CD14-positive monocyte (primary cell): ENCODE measurements around the gene TRIM42. TPM values are rescaled to one million over a fixed set of nuclear protein-coding genes. Genes with fewer than 3 reads are reported as not detected.

Source experiments
- DNase-seq, 3 donors: peaks; one replicate each; pipeline ENCODE4 v3.0.0-alpha.2; 2011 to 2022
- H2AFZ ChIP-seq: 2 replicates; pipeline ENCODE4 v1.6.0; 2012; ENCODE audit warnings: mild to moderate bottlenecking, low read depth, low read length, inconsistent platforms; ENCODE audit not compliant: insufficient read depth, poor library complexity, severe bottlenecking
- H3K27ac ChIP-seq, 2 donors: 1 replicate in 1 of 2; 2 replicates in 1 of 2; pipeline ENCODE4 v1.5.1; 2012 to 2013; ENCODE audit warnings: low read length in 2 of 2, control low read depth in 1 of 2, inconsistent platforms in 1 of 2, low read depth in 1 of 2, mild to moderate bottlenecking in 1 of 2
- H3K27me3 ChIP-seq, 2 donors: one replicate each; pipeline versions ENCODE4 v1.6.0 to v1.6.1; 2011 to 2013; ENCODE audit warnings: low read length in 2 of 2; ENCODE audit not compliant: control insufficient read depth in 2 of 2, insufficient read depth in 2 of 2
- H3K36me3 ChIP-seq, 2 donors: replicated peaks in 1 of 2; 1 replicate in 1 of 2; 2 replicates in 1 of 2; pipeline versions ENCODE4 v1.5.1 to v1.6.1; 2012 to 2013; ENCODE audit warnings: low read length in 2 of 2, control low read depth in 1 of 2, inconsistent platforms in 1 of 2, mild to moderate bottlenecking in 1 of 2; ENCODE audit not compliant: insufficient read depth in 2 of 2, control insufficient read depth in 1 of 2
- H3K4me1 ChIP-seq, 2 donors: 1 replicate in 1 of 2; 2 replicates in 1 of 2; pipeline versions ENCODE4 v1.5.1 to v1.6.1; 2012 to 2013; ENCODE audit warnings: low read length in 2 of 2, control low read depth in 1 of 2, inconsistent platforms in 1 of 2, mild to moderate bottlenecking in 1 of 2, moderate library complexity in 1 of 2; ENCODE audit not compliant: insufficient read depth in 2 of 2, control insufficient read depth in 1 of 2
- H3K4me2 ChIP-seq: replicated peaks from 2 replicates; pipeline ENCODE3; 2012; ENCODE audit warnings: low read length, moderate library complexity, mild to moderate bottlenecking; ENCODE audit not compliant: poor library complexity, severe bottlenecking; ENCODE audit errors: extremely low read depth
- H3K4me3 ChIP-seq, 3 experiments: fragments of 200-600 bp in 1 of 3; sonication (generic) in 1 of 3; replicated peaks in 1 of 3; 1 replicate in 2 of 3; 2 replicates in 1 of 3; pipeline ENCODE4 v1.5.1; 2011 to 2013; ENCODE audit warnings: low read length in 3 of 3, mild to moderate bottlenecking in 3 of 3, control low read depth in 2 of 3, low read depth in 2 of 3, inconsistent platforms in 1 of 3, moderate library complexity in 1 of 3
- H3K79me2 ChIP-seq: 2 replicates; pipeline ENCODE4 v1.6.0; 2012; ENCODE audit warnings: mild to moderate bottlenecking, control low read depth, inconsistent platforms, low read length, moderate library complexity; ENCODE audit not compliant: insufficient read depth
- H3K9ac ChIP-seq: 2 replicates; pipeline ENCODE4 v1.6.0; 2017; ENCODE audit warnings: low read length, mild to moderate bottlenecking; ENCODE audit not compliant: insufficient read depth, poor library complexity, severe bottlenecking
- H3K9me3 ChIP-seq, 2 donors: replicated peaks in 1 of 2; 1 replicate in 1 of 2; 2 replicates in 1 of 2; pipeline versions ENCODE4 v1.5.1 to v1.6.1; 2012 to 2013; ENCODE audit warnings: low read length in 2 of 2, control low read depth in 1 of 2; ENCODE audit not compliant: control insufficient read depth in 1 of 2, insufficient read depth in 1 of 2
- H4K20me1 ChIP-seq: 2 replicates; pipeline ENCODE4 v1.6.0; 2012; ENCODE audit warnings: mild to moderate bottlenecking, low read length, control low read depth, moderate library complexity; ENCODE audit not compliant: insufficient read depth
- H3K27ac Mint-ChIP-seq, 7 donors: one replicate each; pipeline ENCODE4 v1.8.0; 2020; ENCODE audit warnings: mild to moderate bottlenecking in 7 of 7, mixed read lengths in 7 of 7, moderate library complexity in 6 of 7, inconsistent platforms in 2 of 7
- H3K27me3 Mint-ChIP-seq, 3 donors: one replicate each; pipeline ENCODE4 v1.8.0; 2021 to 2022; ENCODE audit warnings: low read depth in 3 of 3, mild to moderate bottlenecking in 3 of 3, mixed read lengths in 3 of 3, moderate library complexity in 3 of 3, inconsistent platforms in 1 of 3
- H3K36me3 Mint-ChIP-seq, 2 donors: one replicate each; pipeline ENCODE4 v1.8.0; 2020; ENCODE audit warnings: mixed read lengths in 2 of 2, inconsistent platforms in 1 of 2, mild to moderate bottlenecking in 1 of 2
- H3K4me1 Mint-ChIP-seq: one replicate; pipeline ENCODE4 v1.8.0; 2020; ENCODE audit warnings: mild to moderate bottlenecking, mixed read lengths
- H3K4me3 Mint-ChIP-seq, 2 donors: one replicate each; pipeline ENCODE4 v1.8.0; 2020; ENCODE audit warnings: mild to moderate bottlenecking in 2 of 2, mixed read lengths in 2 of 2, moderate library complexity in 1 of 2
- H3K9me3 Mint-ChIP-seq, 7 donors: one replicate each; pipeline ENCODE4 v1.8.0; 2020 to 2022; ENCODE audit warnings: mixed read lengths in 7 of 7, mild to moderate bottlenecking in 6 of 7, moderate library complexity in 6 of 7, inconsistent platforms in 2 of 7
- CTCF ChIP-seq: fragments of 200-600 bp; IDR thresholded peaks from one replicate; pipeline ENCODE4 v1.8.0; 2022; ENCODE audit warnings: antibody characterized with exemption, mild to moderate bottlenecking
- WGBS: methylation state at CpG from one replicate; pipeline ENCODE4 v1.1.5; 2013; ENCODE audit warnings: missing lambda C conversion rate; ENCODE audit not compliant: insufficient coverage; 5-methylcytosine and 5-hydroxymethylcytosine counted together
- intact Hi-C, 2 donors: fragments of 100-400 bp; cut with micrococcal nuclease; formaldehyde crosslinking; loops; one replicate each; pipeline versions ENCODE4 v1.15.0 to v1.15.1; 2023
- polyA plus RNA-seq, 3 donors: library from polyadenylated mRNA; depleted of rRNA in 1 of 3; unstranded in 2 of 3; stranded (reverse) in 1 of 3; fragments of 300-500 nt in 2 of 3; fragments of >200 nt in 1 of 3; fragmentation: Illumina TruSeq in 2 of 3; gene quantifications; 1 replicate in 2 of 3; 2 replicates in 1 of 3; pipeline ENCODE4 v1.2.3, GENCODE V29; 2012 to 2021

TRIM42 gene
- polyA plus RNA-seq, 3 donors, result not detected

- no peak overlapping the region for H3K4me3 ChIP-seq
- H3K27me3 Mint-ChIP-seq, result peaks cover 1 to 6% (median 2%) of the 10 kb centered on the region in 3 donors
- DNase-seq, result no peak
- H3K4me1 Mint-ChIP-seq, result no peaks in the 10 kb centered on the region
- no peaks in the 10 kb centered on the region for H3K27me3 ChIP-seq
- H2AFZ ChIP-seq, result no peak overlapping the region
- H3K27ac ChIP-seq, result no peak overlapping the region
- H4K20me1 ChIP-seq, result no peaks in the 10 kb centered on the region
- no peak overlapping the region for H3K4me3 Mint-ChIP-seq
- intact Hi-C loops, result no loop called here
- H3K36me3 Mint-ChIP-seq, result no peaks in the 10 kb centered on the region
- no peak overlapping the region for H3K4me2 ChIP-seq
- H3K36me3 ChIP-seq, result no peaks in the 10 kb centered on the region
- no peaks in the 10 kb centered on the region for H3K79me2 ChIP-seq
- TF ChIP-seq CTCF, result no peak
- no peak overlapping the region for H3K9ac ChIP-seq
- no peak overlapping the region for H3K27ac Mint-ChIP-seq
- H3K4me1 ChIP-seq, result no peaks in the 10 kb centered on the region
- H3K9me3 ChIP-seq, result no peaks in the 10 kb centered on the region
- H3K9me3 Mint-ChIP-seq, result peaks cover 0 to 2% (median 0%) of the 10 kb centered on the region in 7 donors
Observed at GRCh38 chr3:140630866-140631265, 47.0 kb upstream of the TRIM42 start.

- no peaks in the 10 kb centered on the region for H4K20me1 ChIP-seq
- 66% methylated on average over 3 of the region's 5 CpGs for WGBS
- H3K4me2 ChIP-seq, result no peak overlapping the region
- no peak overlapping the region for H3K9ac ChIP-seq
- H3K27ac ChIP-seq, result no peak overlapping the region
- H3K36me3 Mint-ChIP-seq, result no peaks in the 10 kb centered on the region
- TF ChIP-seq CTCF, result no peak
- intact Hi-C loops, result no loop called here
- no peaks in the 10 kb centered on the region for H3K36me3 ChIP-seq
- H2AFZ ChIP-seq, result no peak overlapping the region
- H3K79me2 ChIP-seq, result no peaks in the 10 kb centered on the region
- peaks cover 0 to 2% of the 10 kb centered on the region in 2 donors for H3K27me3 ChIP-seq
- H3K9me3 Mint-ChIP-seq, result peaks cover 0 to 1% (median 0%) of the 10 kb centered on the region in 7 donors
- H3K4me1 Mint-ChIP-seq, result no peaks in the 10 kb centered on the region
- H3K9me3 ChIP-seq, result no peaks in the 10 kb centered on the region
- H3K27ac Mint-ChIP-seq, result no peak overlapping the region
- H3K4me3 ChIP-seq, result no peak overlapping the region
- no peak overlapping the region for H3K4me3 Mint-ChIP-seq
- H3K27me3 Mint-ChIP-seq, result peaks cover 0 to 3% (median 2%) of the 10 kb centered on the region in 3 donors
- DNase-seq, result no peak
- H3K4me1 ChIP-seq, result no peaks in the 10 kb centered on the region
Observed at GRCh38 chr3:140635276-140635675, 42.6 kb upstream of the TRIM42 start.
